Parathyroid adenoma (tissue), 2 donors: ENCODE results near the gene FGD3.

Source experiments
- H2AFZ ChIP-seq: fragments of 300-600 bp; sonication (generic); one replicate; pipeline ENCODE4 v1.7.0; 2017; ENCODE audit warnings: antibody characterized with exemption, mild to moderate bottlenecking
- H3K27ac ChIP-seq: fragments of 300-600 bp; sonication (generic); one replicate; pipeline ENCODE4 v1.7.0; 2017
- H3K27me3 ChIP-seq: fragments of 300-600 bp; sonication (generic); one replicate; pipeline ENCODE4 v1.7.0; 2017; ENCODE audit warnings: low read length; ENCODE audit not compliant: control insufficient read depth, insufficient read depth
- H3K36me3 ChIP-seq: fragments of 300-600 bp; sonication (generic); one replicate; pipeline ENCODE4 v1.7.0; 2017; ENCODE audit warnings: low read length; ENCODE audit not compliant: control insufficient read depth, insufficient read depth
- H3K4me1 ChIP-seq: fragments of 300-600 bp; sonication (generic); one replicate; pipeline ENCODE4 v1.7.0; 2017; ENCODE audit warnings: control low read depth
- H3K4me2 ChIP-seq: fragments of 300-600 bp; sonication (generic); one replicate; pipeline ENCODE4 v1.7.0; 2017; ENCODE audit warnings: low read length
- H3K4me3 ChIP-seq: fragments of 300-600 bp; sonication (generic); one replicate; pipeline ENCODE4 v1.7.0; 2017; ENCODE audit warnings: low read depth, low read length
- H3K79me2 ChIP-seq: fragments of 300-600 bp; sonication (generic); one replicate; pipeline ENCODE4 v1.7.0; 2017; ENCODE audit warnings: control low read depth
- H3K9ac ChIP-seq: fragments of 300-600 bp; sonication (generic); one replicate; pipeline ENCODE4 v1.7.0; 2017; ENCODE audit warnings: mild to moderate bottlenecking
- H3K9me3 ChIP-seq: fragments of 300-600 bp; sonication (generic); one replicate; pipeline ENCODE4 v1.7.0; 2017; ENCODE audit warnings: low read length; ENCODE audit not compliant: control insufficient read depth
- CTCF ChIP-seq: fragments of 300-600 bp; sonication (generic); IDR thresholded peaks from one replicate; pipeline ENCODE4 v1.7.0; 2017; ENCODE audit warnings: antibody characterized with exemption, mild to moderate bottlenecking
- donor health status: primary hyperparathyroidism.

Gene FGD3

GRCh38 chr9:93076101-93076791, 128.9 kb downstream of the FGD3 start:
- Histone ChIP-seq H3K4me1 (no peaks in the 10 kb centered on the region), H3K9me3 (no peaks in the 10 kb centered on the region)

GRCh38 chr9:93076792-93077128, 129.4 kb downstream of the FGD3 start:
- H3K27ac ChIP-seq, result no peak overlapping the region
- H3K4me2 ChIP-seq, result no peak overlapping the region
- TF ChIP-seq CTCF, result no peak
- no peaks in the 10 kb centered on the region for H3K27me3 ChIP-seq
- no peak overlapping the region for H3K4me3 ChIP-seq
- no peak overlapping the region for H3K9ac ChIP-seq
- H3K9me3 ChIP-seq, result no peaks in the 10 kb centered on the region
- no peaks in the 10 kb centered on the region for H3K36me3 ChIP-seq
- H3K79me2 ChIP-seq, result no peaks in the 10 kb centered on the region
- H2AFZ ChIP-seq, result no peak overlapping the region
- no peaks in the 10 kb centered on the region for H3K4me1 ChIP-seq

More at GRCh38 chr9:93076101-93076791, 128.9 kb downstream of the FGD3 start:
- Histone ChIP-seq H3K27ac (no peak overlapping the region), H2AFZ (no peak overlapping the region), H3K4me2 (no peak overlapping the region), H3K4me3 (no peak overlapping the region), H3K36me3 (no peaks in the 10 kb centered on the region), H3K9ac (no peak overlapping the region), H3K79me2 (no peaks in the 10 kb centered on the region), H3K27me3 (no peaks in the 10 kb centered on the region)
- TF ChIP-seq CTCF, result no peak

- H3K9me3 ChIP-seq, result no peaks in the 10 kb centered on the region
- no peaks in the 10 kb centered on the region for H3K79me2 ChIP-seq
- H3K27me3 ChIP-seq, result no peaks in the 10 kb centered on the region
- H3K9ac ChIP-seq, result no peak overlapping the region
- no peaks in the 10 kb centered on the region for H3K4me1 ChIP-seq
- H3K36me3 ChIP-seq, result no peaks in the 10 kb centered on the region
- H3K27ac ChIP-seq, result no peak overlapping the region
- no peak overlapping the region for H3K4me2 ChIP-seq
- no peak for TF ChIP-seq CTCF
- no peak overlapping the region for H2AFZ ChIP-seq
- H3K4me3 ChIP-seq, result no peak overlapping the region
Observed at GRCh38 chr9:93077367-93077766, 130.0 kb downstream of the FGD3 start.

GRCh38 chr9:93077811-93078210, 130.5 kb downstream of the FGD3 start:
- H3K4me1 ChIP-seq, result no peaks in the 10 kb centered on the region
- no peak overlapping the region for H3K4me2 ChIP-seq

More at GRCh38 chr9:93077811-93078210, 130.5 kb downstream of the FGD3 start:
- H3K27me3 ChIP-seq, result no peaks in the 10 kb centered on the region
- H3K27ac ChIP-seq, result no peak overlapping the region
- no peak overlapping the region for H2AFZ ChIP-seq
- no peak overlapping the region for H3K4me3 ChIP-seq
- H3K9ac ChIP-seq, result no peak overlapping the region
- no peaks in the 10 kb centered on the region for H3K79me2 ChIP-seq
- TF ChIP-seq CTCF, result no peak
- no peaks in the 10 kb centered on the region for H3K9me3 ChIP-seq
- no peaks in the 10 kb centered on the region for H3K36me3 ChIP-seq
